ENCODE data around the gene MXD3. TPM values are rescaled to one million over a fixed set of nuclear protein-coding genes. Genes with fewer than 3 reads are reported as not detected.

The MXD3 gene
- total RNA-seq, 2 experiments from 2014 or later: 81.3 to 130 TPM

GRCh38 chr5:177334781-177335700 lies 23.3 kb upstream of the MXD3 start:
- Histone ChIP-seq H3K79me2 (ENCODE audit: insufficient read depth, low read depth, low read length) (peaks cover 6% of the 10 kb centered on the region; the same call in 1 of the 2 replicates), H2AFZ (ENCODE audit: low read length) (no peak overlapping the region), H3K9me2 (ENCODE audit: insufficient read depth, low read length) (no peaks in the 10 kb centered on the region), H3K4me3 (ENCODE audit: low read depth, low read length, poor library complexity, severe bottlenecking) (no peak overlapping the region), H4K20me1 (ENCODE audit: insufficient read depth, low read length) (no peaks in the 10 kb centered on the region), H3K4me1 (ENCODE audit: insufficient read depth, low read length, poor library complexity, severe bottlenecking) (peaks cover 3% of the 10 kb centered on the region), H3K27ac (ENCODE audit: low read depth, low read length, poor library complexity, severe bottlenecking) (no peak overlapping the region), H3K9me3 (ENCODE audit: low read length) (no peaks in the 10 kb centered on the region), H3K36me3 (ENCODE audit: insufficient read depth, low read length) (peaks cover 99% of the 10 kb centered on the region), H3K4me2 (ENCODE audit: low read length) (no peak overlapping the region)
- CTCF ChIA-PET (ENCODE audit: unreplicated experiment): no interaction called here
- DNase-seq (ENCODE audit: low spot score): no peak
- POLR2A ChIA-PET: interaction anchor here (0.5 to 0.8 kb wide), 3 partner anchors 40 to 209 kb away, joined by 3 read pairs; no protein-coding TSS in a partner anchor
- no peak for TF ChIP-seq EZH2phosphoT487 (IDR thresholded peaks at IDR 0.05; ENCODE audit: borderline replicate concordance, low read depth, low read length)
- TF ChIP-seq CTCF (conservative IDR thresholded peaks at IDR 0.05; ENCODE audit: low read length): no peak
- BruUV-seq (replicated peaks): no TSS peak
- intact Hi-C loops (cut with micrococcal nuclease; ENCODE audit: unreplicated experiment): no loop called here

DNA sequence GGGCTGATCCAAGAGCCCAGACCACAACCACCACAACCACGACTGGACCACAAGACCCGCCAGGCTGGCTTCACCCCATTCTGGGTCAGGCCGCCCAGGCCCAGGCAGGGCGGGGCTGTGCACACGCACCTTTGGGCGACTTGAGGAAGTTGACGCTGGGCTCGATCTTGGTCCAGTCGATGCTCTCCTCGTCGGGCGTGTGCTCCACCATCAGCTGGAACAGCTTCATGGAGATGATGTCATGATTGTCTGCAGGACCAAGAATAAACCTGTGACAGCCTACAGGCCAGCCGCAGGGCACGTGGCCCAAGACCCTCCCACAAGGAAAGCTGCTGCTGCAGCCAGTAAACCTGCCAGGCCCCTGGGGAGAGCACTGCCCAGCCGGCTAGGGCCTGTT lies 22.5 kb upstream of the MXD3 start:
- Histone ChIP-seq H3K79me2 (ENCODE audit: insufficient read depth, low read depth, low read length) (no peaks in the 10 kb centered on the region), H3K36me3 (ENCODE audit: insufficient read depth, low read length) (peaks cover 96% of the 10 kb centered on the region), H3K27ac (ENCODE audit: low read depth, low read length, poor library complexity, severe bottlenecking) (no peak overlapping the region), H2AFZ (ENCODE audit: low read length) (no peak overlapping the region), H3K9me3 (ENCODE audit: low read length) (no peaks in the 10 kb centered on the region), H3K4me3 (ENCODE audit: low read depth, low read length, poor library complexity, severe bottlenecking) (no peak overlapping the region), H3K9me2 (ENCODE audit: insufficient read depth, low read length) (no peaks in the 10 kb centered on the region), H3K4me2 (ENCODE audit: low read length) (no peak overlapping the region), H4K20me1 (ENCODE audit: insufficient read depth, low read length) (no peaks in the 10 kb centered on the region), H3K4me1 (ENCODE audit: insufficient read depth, low read length, poor library complexity, severe bottlenecking) (peaks cover 3% of the 10 kb centered on the region)
- TF ChIP-seq EZH2phosphoT487 (IDR thresholded peaks at IDR 0.05; ENCODE audit: borderline replicate concordance, low read depth, low read length) (no peak), CTCF (conservative IDR thresholded peaks at IDR 0.05; ENCODE audit: low read length) (no peak)
- CTCF ChIA-PET (ENCODE audit: unreplicated experiment): no interaction called here
- no peak for DNase-seq (ENCODE audit: low spot score)
- BruUV-seq (replicated peaks): no TSS peak
- POLR2A ChIA-PET: interaction anchor here (0.5 to 0.8 kb wide), 3 partner anchors 41 to 208 kb away, joined by 3 read pairs; no protein-coding TSS in a partner anchor
- intact Hi-C loops (cut with micrococcal nuclease; ENCODE audit: unreplicated experiment): no loop called here
